ENCODE results near the gene FAM185A.
"Not testable (repeated sequence)": the region's sequence is repeated elsewhere in the genome, so short reads cannot be mapped to it uniquely, and the experiment has no call there.

GRCh38 chr7:102776217-102776616 lies 27.4 kb downstream of the FAM185A start:
- not testable (repeated sequence) for TF ChIP-seq POLR2A (IDR thresholded peaks at IDR 0.05)
- TF ChIP-seq, protein P1, sequence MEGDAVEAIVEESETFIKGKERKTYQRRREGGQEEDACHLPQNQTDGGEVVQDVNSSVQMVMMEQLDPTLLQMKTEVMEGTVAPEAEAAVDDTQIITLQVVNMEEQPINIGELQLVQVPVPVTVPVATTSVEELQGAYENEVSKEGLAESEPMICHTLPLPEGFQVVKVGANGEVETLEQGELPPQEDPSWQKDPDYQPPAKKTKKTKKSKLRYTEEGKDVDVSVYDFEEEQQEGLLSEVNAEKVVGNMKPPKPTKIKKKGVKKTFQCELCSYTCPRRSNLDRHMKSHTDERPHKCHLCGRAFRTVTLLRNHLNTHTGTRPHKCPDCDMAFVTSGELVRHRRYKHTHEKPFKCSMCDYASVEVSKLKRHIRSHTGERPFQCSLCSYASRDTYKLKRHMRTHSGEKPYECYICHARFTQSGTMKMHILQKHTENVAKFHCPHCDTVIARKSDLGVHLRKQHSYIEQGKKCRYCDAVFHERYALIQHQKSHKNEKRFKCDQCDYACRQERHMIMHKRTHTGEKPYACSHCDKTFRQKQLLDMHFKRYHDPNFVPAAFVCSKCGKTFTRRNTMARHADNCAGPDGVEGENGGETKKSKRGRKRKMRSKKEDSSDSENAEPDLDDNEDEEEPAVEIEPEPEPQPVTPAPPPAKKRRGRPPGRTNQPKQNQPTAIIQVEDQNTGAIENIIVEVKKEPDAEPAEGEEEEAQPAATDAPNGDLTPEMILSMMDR (IDR thresholded peaks at IDR 0.05), result not testable (repeated sequence)
